GM12878 (cell line): ENCODE data around the gene AP3S2. TPM values are rescaled to one million over a fixed set of nuclear protein-coding genes. Genes with fewer than 3 reads are reported as not detected.

Experiments
- ATAC-seq: fragments of 200-7000 bp; cut with Tn5 transposase; 3 replicates; pipeline ENCODE4 v1.9.1; 2020; ENCODE audit warnings: mild to moderate bottlenecking, moderate library complexity
- BruUV-seq: library from RNA; stranded (reverse); fragments of 400-500 nt; replicated peaks from 2 replicates; lab custom pipeline; 2021; lab: Mats Ljungman, UMichigan
- CTCF ChIA-PET: fragments of 300-600 bp; sonication (Branson Sonifier 250); formaldehyde crosslinking; extraction: SDS; loops from one replicate; lab custom pipeline; 2021; ENCODE audit warnings: inconsistent platforms; lab: Yijun Ruan, JAX
- POLR2A ChIA-PET: fragments of 350-600 bp; formaldehyde crosslinking; extraction: SDS; loops from one replicate; lab custom pipeline; 2021; ENCODE audit warnings: inconsistent platforms; lab: Charles Lee
- RAD21 ChIA-PET: fragments of 300-600 bp; sonication (Branson Sonifier 250); formaldehyde crosslinking; loops from one replicate; lab custom pipeline; 2023; ENCODE audit warnings: antibody characterized with exemption; ENCODE audit not compliant: unreplicated experiment; lab: Charles Lee
- SMC1A ChIA-PET: fragments of 300-600 bp; sonication (Branson Sonifier 250); formaldehyde crosslinking; loops from one replicate; lab custom pipeline; 2023; ENCODE audit not compliant: unreplicated experiment, uncharacterized antibody; lab: Charles Lee
- DNase-seq: peaks from one replicate; pipeline ENCODE4 v3.0.0-alpha.2; 2011; ENCODE audit warnings: low read depth, low spot score
- FAIRE-seq: peaks from 3 replicates; lab custom pipeline; 2011; peaks lifted over from hg19 to GRCh38; lab: Jason Lieb, UNC
- H2AFZ ChIP-seq: 2 replicates; pipeline ENCODE4 v1.6.0; 2011; ENCODE audit warnings: low read depth, low read length, control low read depth; ENCODE audit not compliant: control insufficient read depth
- H3K27ac ChIP-seq: 2 replicates; pipeline ENCODE4 v1.5.1; 2011; ENCODE audit warnings: control low read depth; ENCODE audit not compliant: control insufficient read depth, insufficient read depth
- H3K27me3 ChIP-seq, 2 experiments: replicated peaks in 1 of 2; 2 replicates each; pipeline versions ENCODE4 v1.6.0 to v1.6.1; 2011; ENCODE audit warnings: low read length in 1 of 2; ENCODE audit not compliant: control insufficient read depth in 2 of 2, insufficient read depth in 2 of 2
- H3K36me3 ChIP-seq, 2 experiments: 2 replicates each; pipeline ENCODE4 v1.5.1; 2011; ENCODE audit warnings: low read length in 1 of 2; ENCODE audit not compliant: control insufficient read depth in 2 of 2, insufficient read depth in 2 of 2
- H3K4me1 ChIP-seq: 2 replicates; pipeline ENCODE4 v1.6.1; 2011; ENCODE audit warnings: mild to moderate bottlenecking, low read length, moderate library complexity, mixed read lengths; ENCODE audit not compliant: control insufficient read depth, insufficient read depth
- H3K4me2 ChIP-seq: 2 replicates; pipeline ENCODE4 v1.6.0; 2011; ENCODE audit warnings: control low read depth; ENCODE audit not compliant: control insufficient read depth, insufficient read depth
- H3K4me3 ChIP-seq: fragments of 200-600 bp; sonication (generic); 2 replicates; pipeline ENCODE4 v1.5.1; 2016
- H3K79me2 ChIP-seq: 2 replicates; pipeline ENCODE4 v1.6.0; 2011; ENCODE audit warnings: low read length; ENCODE audit not compliant: control insufficient read depth, insufficient read depth
- H3K9ac ChIP-seq: 2 replicates; pipeline ENCODE4 v1.8.0; 2011; ENCODE audit warnings: low read length, control low read depth, mixed read lengths; ENCODE audit not compliant: control insufficient read depth, insufficient read depth
- H3K9me3 ChIP-seq: replicated peaks from 3 replicates; pipeline ENCODE4 v1.5.1; 2011; ENCODE audit warnings: mild to moderate bottlenecking, low read length; ENCODE audit not compliant: control insufficient read depth, insufficient read depth
- H4K20me1 ChIP-seq: 2 replicates; pipeline ENCODE4 v1.6.0; 2011; ENCODE audit not compliant: control insufficient read depth, insufficient read depth
- ASH2L ChIP-seq: fragments of 300-600, 200-600 bp; sonication (generic); IDR thresholded peaks from 2 replicates; pipeline ENCODE4 v1.6.1; 2017; ENCODE audit warnings: low read depth, mild to moderate bottlenecking, borderline replicate concordance
- BCL11A ChIP-seq: IDR thresholded peaks from 2 replicates; pipeline ENCODE4 v1.6.1; 2011; ENCODE audit warnings: low read depth, low read length
- CBFB ChIP-seq: IDR thresholded peaks from 2 replicates; pipeline ENCODE4 v1.6.1; 2016; ENCODE audit warnings: antibody characterized with exemption, low read depth
- ELK1 ChIP-seq: IDR thresholded peaks from 2 replicates; pipeline ENCODE4 v1.6.1; 2012; ENCODE audit warnings: low read depth, low read length, improper control_type of control experiment
- IKZF1 ChIP-seq: fragments of 450-650 bp; conservative IDR thresholded peaks from 2 replicates; pipeline ENCODE4 v1.6.1; 2017; ENCODE audit warnings: antibody characterized with exemption, mild to moderate bottlenecking
- MTA3 ChIP-seq: IDR thresholded peaks from 2 replicates; pipeline ENCODE4 v1.6.1; 2012; ENCODE audit warnings: low read length, inconsistent platforms, borderline replicate concordance
- NFYA ChIP-seq: IDR thresholded peaks from 2 replicates; pipeline ENCODE4 v1.6.1; 2011; ENCODE audit warnings: low read depth, mild to moderate bottlenecking, low read length, improper control_type of control experiment, borderline replicate concordance
- PAX5 ChIP-seq: IDR thresholded peaks from 2 replicates; pipeline ENCODE4 v1.6.1; 2011; ENCODE audit warnings: low read depth, low read length, borderline replicate concordance
- PML ChIP-seq: IDR thresholded peaks from 2 replicates; pipeline ENCODE4 v1.6.1; 2012; ENCODE audit warnings: low read length, inconsistent platforms
- RAD21 ChIP-seq: IDR thresholded peaks from 2 replicates; pipeline ENCODE4 v1.6.1; 2011; ENCODE audit warnings: mild to moderate bottlenecking, low read depth, low read length, moderate library complexity; ENCODE audit not compliant: insufficient read depth
- SIN3A ChIP-seq: IDR thresholded peaks from 2 replicates; pipeline ENCODE4 v1.6.1; 2012; ENCODE audit warnings: low read depth, low read length, improper control_type of control experiment
- SMAD5 ChIP-seq: IDR thresholded peaks from 2 replicates; pipeline ENCODE4 v1.6.1; 2016; ENCODE audit warnings: antibody characterized with exemption, low read depth
- SREBF2 ChIP-seq: IDR thresholded peaks from 2 replicates; pipeline ENCODE4 v1.6.1; 2012; ENCODE audit warnings: mild to moderate bottlenecking, low read length
- SUZ12 ChIP-seq: fragments of 200-600 bp; sonication (generic); IDR thresholded peaks from one replicate; pipeline ENCODE4 v1.6.1; 2018; ENCODE audit warnings: antibody characterized with exemption, mild to moderate bottlenecking; ENCODE audit not compliant: unreplicated experiment
- TCF12 ChIP-seq: IDR thresholded peaks from 2 replicates; pipeline ENCODE4 v1.6.1; 2011; ENCODE audit warnings: low read depth, mild to moderate bottlenecking, low read length
- WGBS: methylation state at CpG from one replicate; pipeline ENCODE4 v1.1.6; 2016; ENCODE audit warnings: low lambda C conversion rate; ENCODE audit not compliant: insufficient replicate concordance, insufficient coverage; ENCODE audit errors: missing lambda C conversion rate; 5-methylcytosine and 5-hydroxymethylcytosine counted together
- in situ Hi-C: fragments of 300-500 bp; cut with MboI; formaldehyde crosslinking; loops from 9 replicates; pipeline ENCODE4 v1.14.3; 2018; ENCODE audit warnings: mixed read lengths
- intact Hi-C: fragments of 100-400 bp; cut with micrococcal nuclease; formaldehyde crosslinking; loops from one replicate; pipeline ENCODE4 v1.14.2; 2022; ENCODE audit not compliant: unreplicated experiment
- polyA plus RNA-seq, 11 experiments: library from polyadenylated mRNA; depleted of rRNA in 4 of 11; unstranded in 6 of 11; stranded (reverse) in 5 of 11; fragments of >200 nt; fragmentation: Nextera tagmentation in 4 of 11; fragmentation: Illumina TruSeq in 1 of 11; extraction: Ambion mirVana in 4 of 11; extraction: Trizol in 1 of 11; gene quantifications; 1 replicate in 1 of 11; 2 replicates in 10 of 11; pipeline versions ENCODE4 v1.2.1 to v1.2.3, GENCODE V29; 2011 to 2016; ENCODE audit warnings: inconsistent platforms in 2 of 11, missing spikeins in 2 of 11, low read depth in 1 of 11
- total RNA-seq, 4 experiments: library from RNA; depleted of rRNA in 3 of 4; stranded (reverse); fragments of >200 nt in 3 of 4; fragmentation: Illumina TruSeq in 1 of 4; extraction: Trizol in 1 of 4; gene quantifications; 2 replicates each; pipeline versions ENCODE4 v1.2.1 to v1.2.3, GENCODE V29; 2013 to 2021
- TF ChIP-seq, protein P1 (sequence below): fragments of 450-650 bp; IDR thresholded peaks from 2 replicates; pipeline ENCODE4 v1.6.1; 2018; ENCODE audit warnings: mild to moderate bottlenecking, low read depth, moderate library complexity; ENCODE audit not compliant: partially characterized antibody
- TF ChIP-seq, protein P2 (sequence below): fragments of 150-350 bp; IDR thresholded peaks from 2 replicates; pipeline ENCODE4 v1.6.1; 2014; ENCODE audit warnings: mild to moderate bottlenecking, low read depth, low read length
- TF ChIP-seq, protein P3 (sequence below): fragments of 450-650 bp; IDR thresholded peaks from 2 replicates; pipeline ENCODE4 v1.6.1; 2017; ENCODE audit warnings: mild to moderate bottlenecking, low read depth, inconsistent platforms; ENCODE audit not compliant: poor library complexity, severe bottlenecking

Gene AP3S2
- total and polyA plus RNA-seq, 10 of the 15 experiments (the other 5 are each of a cell fraction or from before 2014, with no cell fraction given), result 10.0 to 43.6 (median 26.0) TPM

GRCh38 chr15:89823836-89824606 lies 69.8 kb downstream of the AP3S2 start:
- H3K4me1 ChIP-seq, result peaks cover 6% of the 10 kb centered on the region
- POLR2A ChIA-PET, result no interaction called here
- FAIRE-seq (no peak), ATAC-seq (no peak), DNase-seq (no peak)
- WGBS, result 61% methylated on average over 16 of the region's 16 CpGs
- in situ Hi-C loops, result no loop called here
- no peak overlapping the region for H2AFZ ChIP-seq
- no peaks in the 10 kb centered on the region for H4K20me1 ChIP-seq
- no peak overlapping the region for H3K9ac ChIP-seq
- CTCF ChIA-PET, result no interaction called here
- no peaks in the 10 kb centered on the region for H3K27me3 ChIP-seq
- TF ChIP-seq SMAD5 (no peak), RAD21 (no peak), IKZF1 (no peak), ASH2L (no peak), SIN3A (no peak), TCF12 (no peak), CBFB (no peak), MTA3 (no peak), PAX5 (no peak), NFYA (no peak), SUZ12 (no peak), SREBF2 (no peak), ELK1 (no peak), BCL11A (no peak), PML (no peak)
- TF ChIP-seq, protein P1, sequence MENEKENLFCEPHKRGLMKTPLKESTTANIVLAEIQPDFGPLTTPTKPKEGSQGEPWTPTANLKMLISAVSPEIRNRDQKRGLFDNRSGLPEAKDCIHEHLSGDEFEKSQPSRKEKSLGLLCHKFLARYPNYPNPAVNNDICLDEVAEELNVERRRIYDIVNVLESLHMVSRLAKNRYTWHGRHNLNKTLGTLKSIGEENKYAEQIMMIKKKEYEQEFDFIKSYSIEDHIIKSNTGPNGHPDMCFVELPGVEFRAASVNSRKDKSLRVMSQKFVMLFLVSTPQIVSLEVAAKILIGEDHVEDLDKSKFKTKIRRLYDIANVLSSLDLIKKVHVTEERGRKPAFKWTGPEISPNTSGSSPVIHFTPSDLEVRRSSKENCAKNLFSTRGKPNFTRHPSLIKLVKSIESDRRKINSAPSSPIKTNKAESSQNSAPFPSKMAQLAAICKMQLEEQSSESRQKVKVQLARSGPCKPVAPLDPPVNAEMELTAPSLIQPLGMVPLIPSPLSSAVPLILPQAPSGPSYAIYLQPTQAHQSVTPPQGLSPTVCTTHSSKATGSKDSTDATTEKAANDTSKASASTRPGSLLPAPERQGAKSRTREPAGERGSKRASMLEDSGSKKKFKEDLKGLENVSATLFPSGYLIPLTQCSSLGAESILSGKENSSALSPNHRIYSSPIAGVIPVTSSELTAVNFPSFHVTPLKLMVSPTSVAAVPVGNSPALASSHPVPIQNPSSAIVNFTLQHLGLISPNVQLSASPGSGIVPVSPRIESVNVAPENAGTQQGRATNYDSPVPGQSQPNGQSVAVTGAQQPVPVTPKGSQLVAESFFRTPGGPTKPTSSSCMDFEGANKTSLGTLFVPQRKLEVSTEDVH, result no peak
- TF ChIP-seq, protein P2, sequence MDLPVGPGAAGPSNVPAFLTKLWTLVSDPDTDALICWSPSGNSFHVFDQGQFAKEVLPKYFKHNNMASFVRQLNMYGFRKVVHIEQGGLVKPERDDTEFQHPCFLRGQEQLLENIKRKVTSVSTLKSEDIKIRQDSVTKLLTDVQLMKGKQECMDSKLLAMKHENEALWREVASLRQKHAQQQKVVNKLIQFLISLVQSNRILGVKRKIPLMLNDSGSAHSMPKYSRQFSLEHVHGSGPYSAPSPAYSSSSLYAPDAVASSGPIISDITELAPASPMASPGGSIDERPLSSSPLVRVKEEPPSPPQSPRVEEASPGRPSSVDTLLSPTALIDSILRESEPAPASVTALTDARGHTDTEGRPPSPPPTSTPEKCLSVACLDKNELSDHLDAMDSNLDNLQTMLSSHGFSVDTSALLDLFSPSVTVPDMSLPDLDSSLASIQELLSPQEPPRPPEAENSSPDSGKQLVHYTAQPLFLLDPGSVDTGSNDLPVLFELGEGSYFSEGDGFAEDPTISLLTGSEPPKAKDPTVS, result no peak
- TF ChIP-seq, protein P3, sequence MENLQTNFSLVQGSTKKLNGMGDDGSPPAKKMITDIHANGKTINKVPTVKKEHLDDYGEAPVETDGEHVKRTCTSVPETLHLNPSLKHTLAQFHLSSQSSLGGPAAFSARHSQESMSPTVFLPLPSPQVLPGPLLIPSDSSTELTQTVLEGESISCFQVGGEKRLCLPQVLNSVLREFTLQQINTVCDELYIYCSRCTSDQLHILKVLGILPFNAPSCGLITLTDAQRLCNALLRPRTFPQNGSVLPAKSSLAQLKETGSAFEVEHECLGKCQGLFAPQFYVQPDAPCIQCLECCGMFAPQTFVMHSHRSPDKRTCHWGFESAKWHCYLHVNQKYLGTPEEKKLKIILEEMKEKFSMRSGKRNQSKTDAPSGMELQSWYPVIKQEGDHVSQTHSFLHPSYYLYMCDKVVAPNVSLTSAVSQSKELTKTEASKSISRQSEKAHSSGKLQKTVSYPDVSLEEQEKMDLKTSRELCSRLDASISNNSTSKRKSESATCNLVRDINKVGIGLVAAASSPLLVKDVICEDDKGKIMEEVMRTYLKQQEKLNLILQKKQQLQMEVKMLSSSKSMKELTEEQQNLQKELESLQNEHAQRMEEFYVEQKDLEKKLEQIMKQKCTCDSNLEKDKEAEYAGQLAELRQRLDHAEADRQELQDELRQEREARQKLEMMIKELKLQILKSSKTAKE, result no peak
- TF ChIP-seq, all 136 proteins: peak for 0
- no peak overlapping the region for H3K4me3 ChIP-seq
- no TSS peak for BruUV-seq
- no peak overlapping the region for H3K4me2 ChIP-seq
- H3K36me3 ChIP-seq, result no peaks in the 10 kb centered on the region
- SMC1A ChIA-PET, result no interaction called here
- H3K79me2 ChIP-seq, result no peaks in the 10 kb centered on the region
- H3K27ac ChIP-seq, result no peak overlapping the region
- RAD21 ChIA-PET, result no interaction called here
- H3K9me3 ChIP-seq, result no peaks in the 10 kb centered on the region
- intact Hi-C loops, result loop anchor here (10.0 kb wide), 1 partner anchor 69 kb away; the partner anchor contains the start of gene MESP1
